ENCODE data around the gene ZFP69B.

Gene ZFP69B

GRCh38 chr1:40449684-40450494 is at the start of gene ZFP69B:
TSS of gene ZFP69B (plus strand) at chr1:40450476. CDS start at chr1:40450962, 486 bp downstream.
- in situ Hi-C loops (cut with HindIII; ENCODE audit: low pct_unique_long_range_greater_than_20kb, low sequenced_read_pairs) = no loop called here
- peak; percentile 84 to 88 for DNase-seq (ENCODE audit: low read depth in 1 of 2, low spot score in 1 of 2)
- no peak for TF ChIP-seq JUND (IDR thresholded peaks at IDR 0.05; ENCODE audit: low read depth)

GRCh38 chr1:40401473-40402201 is 48.6 kb upstream of the ZFP69B start:
- TF ChIP-seq JUND (IDR thresholded peaks at IDR 0.05; ENCODE audit: low read depth) = no peak
- no peak for DNase-seq (ENCODE audit: low read depth in 1 of 2, low spot score in 1 of 2)
- in situ Hi-C loops (cut with HindIII; ENCODE audit: low pct_unique_long_range_greater_than_20kb, low sequenced_read_pairs) = no loop called here

GRCh38 chr1:40404670-40405462 is 45.4 kb upstream of the ZFP69B start:
- DNase-seq (ENCODE audit: low read depth in 1 of 2, low spot score in 1 of 2) = peak; percentile 6 to 57
- TF ChIP-seq JUND (IDR thresholded peaks at IDR 0.05; ENCODE audit: low read depth) = no peak
- in situ Hi-C loops (cut with HindIII; ENCODE audit: low pct_unique_long_range_greater_than_20kb, low sequenced_read_pairs) = no loop called here

GRCh38 chr1:40405812-40406211 is 44.5 kb upstream of the ZFP69B start:
- in situ Hi-C loops (cut with HindIII; ENCODE audit: low pct_unique_long_range_greater_than_20kb, low sequenced_read_pairs) = no loop called here
- TF ChIP-seq JUND (IDR thresholded peaks at IDR 0.05; ENCODE audit: low read depth) = no peak
- DNase-seq (ENCODE audit: low read depth in 1 of 2, low spot score in 1 of 2) = no peak

- no peak for TF ChIP-seq JUND (IDR thresholded peaks at IDR 0.05; ENCODE audit: low read depth)
- DNase-seq (ENCODE audit: low read depth in 1 of 2, low spot score in 1 of 2) = no peak
- in situ Hi-C loops (cut with HindIII; ENCODE audit: low pct_unique_long_range_greater_than_20kb, low sequenced_read_pairs) = no loop called here
These were observed 42.8 kb upstream of the ZFP69B start for GRCh38 chr1:40407453-40407852.

- no peak for DNase-seq (ENCODE audit: low read depth in 1 of 2, low spot score in 1 of 2)
- no peak for TF ChIP-seq JUND (IDR thresholded peaks at IDR 0.05; ENCODE audit: low read depth)
- in situ Hi-C loops (cut with HindIII; ENCODE audit: low pct_unique_long_range_greater_than_20kb, low sequenced_read_pairs) = no loop called here
These were observed 40.8 kb upstream of the ZFP69B start for GRCh38 chr1:40409467-40409866.

- in situ Hi-C loops (cut with HindIII; ENCODE audit: low pct_unique_long_range_greater_than_20kb, low sequenced_read_pairs) = no loop called here
- TF ChIP-seq JUND (IDR thresholded peaks at IDR 0.05; ENCODE audit: low read depth) = no peak
- peak in 1 of 2 experiments; percentile 6 for DNase-seq (ENCODE audit: low read depth in 1 of 2, low spot score in 1 of 2)
These were observed 39.0 kb upstream of the ZFP69B start for GRCh38 chr1:40411294-40411693.

GRCh38 chr1:40411843-40412242 is 38.4 kb upstream of the ZFP69B start:
- DNase-seq (ENCODE audit: low read depth in 1 of 2, low spot score in 1 of 2) = no peak
- in situ Hi-C loops (cut with HindIII; ENCODE audit: low pct_unique_long_range_greater_than_20kb, low sequenced_read_pairs) = no loop called here
- no peak for TF ChIP-seq JUND (IDR thresholded peaks at IDR 0.05; ENCODE audit: low read depth)

- no peak for DNase-seq (ENCODE audit: low read depth in 1 of 2, low spot score in 1 of 2)
- in situ Hi-C loops (cut with HindIII; ENCODE audit: low pct_unique_long_range_greater_than_20kb, low sequenced_read_pairs) = no loop called here
- TF ChIP-seq JUND (IDR thresholded peaks at IDR 0.05; ENCODE audit: low read depth) = no peak
These were observed 36.6 kb upstream of the ZFP69B start for GRCh38 chr1:40413527-40414252.

GRCh38 chr1:40414331-40414730 is 35.9 kb upstream of the ZFP69B start:
- DNase-seq (ENCODE audit: low read depth in 1 of 2, low spot score in 1 of 2) = no peak
- in situ Hi-C loops (cut with HindIII; ENCODE audit: low pct_unique_long_range_greater_than_20kb, low sequenced_read_pairs) = no loop called here
- TF ChIP-seq JUND (IDR thresholded peaks at IDR 0.05; ENCODE audit: low read depth) = no peak

- DNase-seq (ENCODE audit: low read depth in 1 of 2, low spot score in 1 of 2) = no peak
- in situ Hi-C loops (cut with HindIII; ENCODE audit: low pct_unique_long_range_greater_than_20kb, low sequenced_read_pairs) = no loop called here
- no peak for TF ChIP-seq JUND (IDR thresholded peaks at IDR 0.05; ENCODE audit: low read depth)
These were observed 33.6 kb upstream of the ZFP69B start for GRCh38 chr1:40416709-40417108.

Measured in T47D (cell line).